Lower leg skin (tissue), 4 donors: ENCODE results near the gene F2R. TPM values are rescaled to one million over a fixed set of nuclear protein-coding genes. Genes with fewer than 3 reads are reported as not detected.
A peak's percentile ranks its signal among the peaks of the same experiment; 100 is the strongest.

ENCODE experiments used
- DNase-seq, 2 donors: peaks; one replicate each; pipeline ENCODE4 v3.0.0-alpha.2; 2019; ENCODE audit warnings: low spot score in 2 of 2
- H3K4me3 ChIP-seq: fragments of 200-600 bp; sonication (generic); 2 replicates; pipeline ENCODE4 v1.5.1; 2017; ENCODE audit warnings: mild to moderate bottlenecking, low read depth; ENCODE audit not compliant: poor library complexity, severe bottlenecking
- POLR2A ChIP-seq, 2 donors: fragments of 450-650 bp; IDR thresholded peaks; one replicate each; pipeline ENCODE4 v1.6.1; 2016 to 2017; ENCODE audit warnings: antibody characterized with exemption in 2 of 2, mild to moderate bottlenecking in 1 of 2, moderate library complexity in 1 of 2
- WGBS, 2 donors: methylation state at CpG; one replicate each; pipeline ENCODE4 v1.1.5; 2018; 5-methylcytosine and 5-hydroxymethylcytosine counted together
- intact Hi-C: fragments of 100-400 bp; cut with DNase I; formaldehyde crosslinking; loops from one replicate; pipeline ENCODE4 v1.15.0; 2023; ENCODE audit warnings: low total_unique reads
- total RNA-seq, 4 donors: library from RNA; depleted of rRNA; stranded (reverse); fragments of >200 nt; gene quantifications; one replicate each; pipeline ENCODE4 v1.1.0, GENCODE V29; 2016
- TF ChIP-seq, protein P1 (sequence below), 3 donors: fragments of 450-650 bp; IDR thresholded peaks; one replicate each; pipeline ENCODE4 v1.5.1; 2016; ENCODE audit warnings: antibody characterized with exemption in 3 of 3, mild to moderate bottlenecking in 3 of 3, moderate library complexity in 2 of 3

The F2R gene
- total RNA-seq, 4 donors from 2014 or later: 52.4 to 70.9 (median 64.4) TPM

DNA sequence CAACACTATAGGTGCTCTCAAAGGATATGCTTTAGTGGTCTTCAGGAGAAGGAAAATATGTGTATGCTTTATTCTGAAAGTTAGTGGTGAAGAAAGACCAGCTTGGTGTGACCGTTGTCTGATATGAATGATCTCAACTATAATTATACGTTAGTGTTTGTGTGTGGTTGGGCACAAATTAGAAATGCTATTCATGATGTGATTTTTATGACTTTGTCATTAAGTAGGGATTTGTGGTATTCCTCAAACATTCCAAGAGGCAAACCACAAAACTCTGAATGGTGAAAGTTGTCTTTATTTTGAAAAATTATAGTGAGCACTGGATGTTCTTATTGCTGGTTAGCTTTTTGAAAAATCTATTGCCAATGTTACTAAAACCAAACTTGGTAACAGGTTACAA is 6.2 kb upstream of the F2R start:
- 52 to 58% methylated on average over 2 of the region's 2 CpGs for WGBS, 2 donors
- H3K4me3 ChIP-seq: no peak overlapping the region
- TF ChIP-seq, protein P1, sequence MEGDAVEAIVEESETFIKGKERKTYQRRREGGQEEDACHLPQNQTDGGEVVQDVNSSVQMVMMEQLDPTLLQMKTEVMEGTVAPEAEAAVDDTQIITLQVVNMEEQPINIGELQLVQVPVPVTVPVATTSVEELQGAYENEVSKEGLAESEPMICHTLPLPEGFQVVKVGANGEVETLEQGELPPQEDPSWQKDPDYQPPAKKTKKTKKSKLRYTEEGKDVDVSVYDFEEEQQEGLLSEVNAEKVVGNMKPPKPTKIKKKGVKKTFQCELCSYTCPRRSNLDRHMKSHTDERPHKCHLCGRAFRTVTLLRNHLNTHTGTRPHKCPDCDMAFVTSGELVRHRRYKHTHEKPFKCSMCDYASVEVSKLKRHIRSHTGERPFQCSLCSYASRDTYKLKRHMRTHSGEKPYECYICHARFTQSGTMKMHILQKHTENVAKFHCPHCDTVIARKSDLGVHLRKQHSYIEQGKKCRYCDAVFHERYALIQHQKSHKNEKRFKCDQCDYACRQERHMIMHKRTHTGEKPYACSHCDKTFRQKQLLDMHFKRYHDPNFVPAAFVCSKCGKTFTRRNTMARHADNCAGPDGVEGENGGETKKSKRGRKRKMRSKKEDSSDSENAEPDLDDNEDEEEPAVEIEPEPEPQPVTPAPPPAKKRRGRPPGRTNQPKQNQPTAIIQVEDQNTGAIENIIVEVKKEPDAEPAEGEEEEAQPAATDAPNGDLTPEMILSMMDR (IDR thresholded peaks at IDR 0.05): no peak
- no peak for TF ChIP-seq POLR2A (IDR thresholded peaks at IDR 0.05)
- DNase-seq: no peak
- intact Hi-C loops: no loop called here

DNA sequence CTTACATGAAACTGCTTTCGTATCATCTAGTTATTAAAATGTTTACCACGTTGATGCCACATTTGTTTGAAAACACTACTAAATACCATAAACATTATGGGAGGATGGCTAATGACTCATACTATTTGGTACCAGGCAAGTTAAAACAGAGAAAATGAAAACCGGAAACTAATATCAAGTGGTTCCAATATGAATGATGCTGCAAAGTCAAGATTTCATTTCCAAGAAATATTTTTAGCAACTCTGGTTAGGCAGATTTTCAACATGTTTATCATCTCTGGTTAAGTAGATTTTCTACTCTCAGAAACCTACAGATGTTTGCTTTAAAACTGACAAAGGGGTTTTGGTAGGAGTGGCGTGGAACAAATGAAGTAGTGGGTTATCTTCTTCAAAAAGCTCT is 4.9 kb upstream of the F2R start:
- intact Hi-C loops: no loop called here
- no peak overlapping the region for H3K4me3 ChIP-seq
- DNase-seq: no peak
- WGBS, 2 donors: 31 to 34% methylated on average over 4 of the region's 4 CpGs
- no peak for TF ChIP-seq POLR2A (IDR thresholded peaks at IDR 0.05)
- TF ChIP-seq, protein P1 (IDR thresholded peaks at IDR 0.05): no peak

DNA sequence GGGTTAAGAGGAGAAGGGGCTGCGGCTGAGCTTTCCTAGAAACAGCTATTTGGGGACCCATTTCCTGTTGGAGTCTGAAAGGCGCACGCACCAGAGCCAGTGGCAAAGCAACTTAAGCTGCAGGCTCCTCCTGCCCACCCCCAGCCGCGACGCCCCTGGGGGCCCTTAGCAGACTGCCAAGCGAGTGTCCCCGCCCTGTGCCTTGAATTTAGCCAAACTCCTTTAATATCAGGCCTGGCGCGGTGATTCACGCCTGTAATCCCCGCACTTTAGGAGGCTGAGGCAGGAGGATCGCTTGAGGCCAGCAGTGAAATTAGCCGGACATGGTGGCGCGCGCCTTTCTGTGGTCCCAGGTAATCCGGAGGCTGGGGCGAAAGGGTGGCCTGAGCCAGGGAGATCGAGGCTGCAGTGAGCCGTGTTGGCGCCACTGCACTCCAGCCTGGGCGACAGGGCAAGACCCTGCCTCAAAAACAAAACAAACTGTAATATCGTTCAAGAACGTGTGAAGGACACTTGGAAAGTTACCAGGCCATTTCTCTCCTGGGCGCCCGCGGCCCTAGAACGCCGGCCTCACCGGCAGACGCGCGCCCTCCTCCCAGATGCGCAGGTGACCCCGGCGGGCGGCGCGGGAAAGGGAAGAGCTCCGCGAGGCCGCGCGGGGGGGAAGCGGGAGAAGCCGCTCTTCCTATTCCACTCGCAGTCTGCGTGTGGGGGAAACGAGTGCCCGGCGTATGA is 1.0 kb upstream of the F2R start:
- H3K4me3 ChIP-seq: peak overlapping the region; percentile 6
- TF ChIP-seq, protein P1 (IDR thresholded peaks at IDR 0.05): no peak
- no peak for TF ChIP-seq POLR2A (IDR thresholded peaks at IDR 0.05)
- WGBS, 2 donors: 26 to 27% methylated on average over 47 to 52 of the region's 52 CpGs
- intact Hi-C loops: loop anchor here (5.0 kb wide), 1 partner anchor 1458 kb away; no protein-coding TSS in a partner anchor
- no peak for DNase-seq

DNA sequence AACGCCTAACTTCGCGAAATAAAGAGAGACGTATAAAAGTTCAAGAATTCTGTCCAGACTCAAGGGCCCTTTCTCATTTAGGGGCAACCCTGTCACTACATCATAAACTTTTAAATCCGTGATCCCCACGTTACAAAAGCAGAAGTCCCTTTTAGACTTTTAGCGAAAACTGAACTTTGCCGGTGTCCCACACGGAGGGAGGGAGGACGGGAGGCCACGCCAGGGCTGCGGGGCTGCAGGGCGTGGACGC is 515 bp upstream of the F2R start:
- WGBS, 2 donors: 1% methylated on average over 14 of the region's 14 CpGs
- peak overlapping the region; percentile 62 for H3K4me3 ChIP-seq
- DNase-seq: no peak
- intact Hi-C loops: loop anchor here (5.0 kb wide), 1 partner anchor 1458 kb away; no protein-coding TSS in a partner anchor
- TF ChIP-seq POLR2A (IDR thresholded peaks at IDR 0.05): no peak
- TF ChIP-seq, protein P1 (IDR thresholded peaks at IDR 0.05): no peak

DNA sequence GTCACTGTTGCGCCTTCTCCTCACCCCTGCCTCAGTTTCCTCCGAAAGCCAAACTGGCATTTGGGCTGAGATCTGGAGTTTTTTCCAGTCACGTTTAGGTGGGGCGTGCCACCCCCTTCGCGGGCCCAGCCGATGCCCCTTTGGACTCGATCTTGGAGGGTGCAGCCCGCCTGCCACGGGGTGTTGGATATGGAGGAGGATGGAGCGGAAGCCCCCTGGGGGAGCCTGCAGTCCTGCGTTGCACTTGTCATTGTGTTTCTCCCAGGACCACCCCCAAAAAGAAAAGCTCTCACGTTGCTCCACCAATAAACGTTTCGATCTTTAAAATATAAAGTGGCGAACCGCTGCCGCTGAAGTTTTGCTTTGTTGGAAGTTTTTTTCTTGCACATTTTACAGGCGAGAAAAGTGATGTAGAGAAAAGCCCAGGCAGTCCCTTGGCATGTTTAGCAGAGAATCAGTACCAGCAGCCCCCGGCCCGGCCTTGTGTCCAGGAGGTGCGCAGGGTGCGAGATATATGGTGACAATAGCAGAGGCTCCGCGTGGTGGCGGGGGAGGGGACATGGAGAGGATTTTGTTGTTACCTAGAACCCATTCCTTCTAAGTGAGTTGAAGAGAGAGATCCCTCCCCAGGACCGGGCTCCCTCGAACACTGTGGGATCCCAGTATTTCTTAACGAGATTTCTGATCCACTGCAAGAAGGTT is 681 bp downstream of the F2R start:
- intact Hi-C loops: loop anchor here (5.0 kb wide), 1 partner anchor 1459 kb away; no protein-coding TSS in a partner anchor
- peak overlapping the region; percentile 62 for H3K4me3 ChIP-seq
- no peak for DNase-seq
- WGBS, 2 donors: 5 to 6% methylated on average over 28 to 29 of the region's 29 CpGs
- TF ChIP-seq, protein P1 (IDR thresholded peaks at IDR 0.05): no peak
- TF ChIP-seq POLR2A (IDR thresholded peaks at IDR 0.05): no peak
